Adrenal gland (tissue), 12 donors: ENCODE measurements around the gene THRAP3. TPM values are rescaled to one million over a fixed set of nuclear protein-coding genes. Genes with fewer than 3 reads are reported as not detected.
A peak's percentile ranks its signal among the peaks of the same experiment; 100 is the strongest.

Experiments used
- DNase-seq, 7 donors: peaks; one replicate each; pipeline ENCODE4 v3.0.0-alpha.2; 2019 to 2020
- H3K27ac ChIP-seq, 5 donors: fragments of 200-600 bp; sonication (generic) in 4 of 5; 1 replicate in 3 of 5; 2 replicates in 2 of 5; pipeline versions ENCODE4 v1.5.1 to v1.8.0; 2016 to 2020; ENCODE audit warnings: mild to moderate bottlenecking in 1 of 5
- H3K27me3 ChIP-seq: fragments of 200-600 bp; 2 replicates; pipeline ENCODE4 v1.8.0; 2021
- H3K36me3 ChIP-seq, 2 donors: fragments of 200-600 bp; replicated peaks in 1 of 2; 1 replicate in 1 of 2; 2 replicates in 1 of 2; pipeline versions ENCODE4 v1.5.1 to v1.8.0; 2018 to 2022
- H3K4me1 ChIP-seq, 2 donors: fragments of 200-600 bp; replicated peaks in 1 of 2; 1 replicate in 1 of 2; 2 replicates in 1 of 2; pipeline versions ENCODE4 v1.5.1 to v1.8.0; 2018 to 2021
- H3K4me3 ChIP-seq, 4 donors: fragments of 200-600 bp; sonication (generic) in 3 of 4; one replicate each; pipeline ENCODE4 v1.5.1; 2016 to 2018
- H3K9me3 ChIP-seq, 3 donors: fragments of 200-600 bp; sonication (generic) in 1 of 3; replicated peaks in 1 of 3; 1 replicate in 2 of 3; 2 replicates in 1 of 3; pipeline versions ENCODE4 v1.5.1 to v1.8.0; 2016 to 2021
- POLR2A ChIP-seq, 2 donors: fragments of 450-650 bp; IDR thresholded peaks; one replicate each; pipeline ENCODE4 v1.6.1; 2017; ENCODE audit warnings: antibody characterized with exemption in 2 of 2, mild to moderate bottlenecking in 2 of 2, moderate library complexity in 1 of 2
- WGBS, 4 donors: extraction: QIAGEN DNeasy Blood & Tissue Kit in 2 of 4; methylation state at CpG; one replicate each; pipeline versions ENCODE4 v1.1.5 to v1.1.7; 2013 to 2017; 5-methylcytosine and 5-hydroxymethylcytosine counted together
- intact Hi-C, 2 donors: fragments of 100-400 bp; cut with DNase I; formaldehyde crosslinking; loops; one replicate each; pipeline versions ENCODE4 v1.14.1 to v1.15.0; 2022 to 2023
- polyA plus RNA-seq, 3 donors: library from polyadenylated mRNA; stranded (reverse); fragments of 200-250 nt in 2 of 3; fragments of 350-450 nt in 1 of 3; fragmentation: Illumina TruSeq in 1 of 3; extraction: RNeasy Lipid Tissue Mini Kit (QIAGEN cat#74804) in 1 of 3; gene quantifications; one replicate each; pipeline ENCODE4 v1.2.3, GENCODE V29; 2013 to 2014
- total RNA-seq, 9 donors: library from RNA; depleted of rRNA in 4 of 9; stranded (reverse); fragments of >200 nt in 4 of 9; fragments of 120-200 nt in 1 of 9; fragmentation: NEBNext Ultra II Directional in 1 of 9; extraction: Animal tissue kit (Norgen Biotek cat#: 25700) in 1 of 9; gene quantifications; one replicate each; pipeline versions ENCODE4 v1.1.0 to v1.2.4, GENCODE V29; 2013 to 2023
- TF ChIP-seq, protein P1 (sequence below), 6 experiments: fragments of 450-650 bp in 4 of 6; fragments of 200-600 bp in 2 of 6; sonication (generic) in 1 of 6; IDR thresholded peaks; 1 replicate in 5 of 6; 2 replicates in 1 of 6; pipeline versions ENCODE4 v1.5.1 to v1.8.0; 2016 to 2021; ENCODE audit warnings: antibody characterized with exemption in 6 of 6, mild to moderate bottlenecking in 2 of 6, moderate library complexity in 1 of 6
- donor health status: healthy with polysubstance abuse.
- donor health status: Bipolar disorder and iron deficiency.
- donor health status: DM: yes; HTN: yes; CAD: no.
- donor health status: DM: no; HTN: no; CAD: no.
- donor health status: DM: no; HTN: no; CAD: no.
- donor health status: DM: yes; HTN: yes; CAD: no.

The THRAP3 gene
- total and polyA plus RNA-seq, 12 donors = 34.4 to 120 (median 83.2) TPM

DNA sequence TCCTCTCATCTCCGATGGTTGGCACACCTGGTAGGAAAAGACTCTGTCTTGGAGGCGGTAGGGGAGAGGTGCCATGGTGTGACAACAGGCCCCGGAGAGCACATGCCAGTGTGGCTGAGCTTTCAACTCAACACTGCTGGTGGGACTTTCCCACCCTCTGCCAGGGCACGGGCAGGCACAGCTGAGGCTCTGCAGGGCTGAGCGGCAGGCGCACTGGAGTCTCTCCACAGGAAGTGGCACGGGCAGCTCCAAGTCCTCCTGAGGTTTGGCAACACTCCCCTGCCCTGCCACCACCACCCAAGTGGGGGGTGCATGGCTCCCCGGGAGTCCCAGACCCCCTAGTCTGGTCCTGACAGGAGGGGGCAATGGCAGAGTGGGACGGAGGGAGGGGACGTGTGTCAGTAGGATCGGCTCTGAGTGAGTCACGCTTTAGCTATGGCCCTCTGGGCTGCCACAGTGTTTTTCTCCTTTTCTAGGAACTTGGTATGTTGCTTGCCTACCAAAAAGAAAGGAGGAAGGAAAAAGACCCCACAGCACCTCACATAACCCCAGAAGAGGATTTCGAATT, 126.5 kb downstream of the THRAP3 start:
- Histone ChIP-seq H3K27me3 (no peaks in the 10 kb centered on the region), H3K27ac (peak overlapping the region in 2 of 5 donors; percentile 54 to 67), H3K9me3 (no peaks in the 10 kb centered on the region), H3K36me3 (peaks cover 0 to 52% of the 10 kb centered on the region in 2 donors), H3K4me1 (peaks cover 0 to 28% of the 10 kb centered on the region in 2 donors), H3K4me3 (no peak overlapping the region)
- TF ChIP-seq, protein P1, sequence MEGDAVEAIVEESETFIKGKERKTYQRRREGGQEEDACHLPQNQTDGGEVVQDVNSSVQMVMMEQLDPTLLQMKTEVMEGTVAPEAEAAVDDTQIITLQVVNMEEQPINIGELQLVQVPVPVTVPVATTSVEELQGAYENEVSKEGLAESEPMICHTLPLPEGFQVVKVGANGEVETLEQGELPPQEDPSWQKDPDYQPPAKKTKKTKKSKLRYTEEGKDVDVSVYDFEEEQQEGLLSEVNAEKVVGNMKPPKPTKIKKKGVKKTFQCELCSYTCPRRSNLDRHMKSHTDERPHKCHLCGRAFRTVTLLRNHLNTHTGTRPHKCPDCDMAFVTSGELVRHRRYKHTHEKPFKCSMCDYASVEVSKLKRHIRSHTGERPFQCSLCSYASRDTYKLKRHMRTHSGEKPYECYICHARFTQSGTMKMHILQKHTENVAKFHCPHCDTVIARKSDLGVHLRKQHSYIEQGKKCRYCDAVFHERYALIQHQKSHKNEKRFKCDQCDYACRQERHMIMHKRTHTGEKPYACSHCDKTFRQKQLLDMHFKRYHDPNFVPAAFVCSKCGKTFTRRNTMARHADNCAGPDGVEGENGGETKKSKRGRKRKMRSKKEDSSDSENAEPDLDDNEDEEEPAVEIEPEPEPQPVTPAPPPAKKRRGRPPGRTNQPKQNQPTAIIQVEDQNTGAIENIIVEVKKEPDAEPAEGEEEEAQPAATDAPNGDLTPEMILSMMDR (IDR thresholded peaks at IDR 0.05) = no peak
- TF ChIP-seq POLR2A (IDR thresholded peaks at IDR 0.05) = no peak
- WGBS, 4 donors = 54 to 79% (median 64%) methylated on average over 5 to 13 of the region's 13 CpGs
- intact Hi-C loops = no loop called here
- no peak for DNase-seq

DNA sequence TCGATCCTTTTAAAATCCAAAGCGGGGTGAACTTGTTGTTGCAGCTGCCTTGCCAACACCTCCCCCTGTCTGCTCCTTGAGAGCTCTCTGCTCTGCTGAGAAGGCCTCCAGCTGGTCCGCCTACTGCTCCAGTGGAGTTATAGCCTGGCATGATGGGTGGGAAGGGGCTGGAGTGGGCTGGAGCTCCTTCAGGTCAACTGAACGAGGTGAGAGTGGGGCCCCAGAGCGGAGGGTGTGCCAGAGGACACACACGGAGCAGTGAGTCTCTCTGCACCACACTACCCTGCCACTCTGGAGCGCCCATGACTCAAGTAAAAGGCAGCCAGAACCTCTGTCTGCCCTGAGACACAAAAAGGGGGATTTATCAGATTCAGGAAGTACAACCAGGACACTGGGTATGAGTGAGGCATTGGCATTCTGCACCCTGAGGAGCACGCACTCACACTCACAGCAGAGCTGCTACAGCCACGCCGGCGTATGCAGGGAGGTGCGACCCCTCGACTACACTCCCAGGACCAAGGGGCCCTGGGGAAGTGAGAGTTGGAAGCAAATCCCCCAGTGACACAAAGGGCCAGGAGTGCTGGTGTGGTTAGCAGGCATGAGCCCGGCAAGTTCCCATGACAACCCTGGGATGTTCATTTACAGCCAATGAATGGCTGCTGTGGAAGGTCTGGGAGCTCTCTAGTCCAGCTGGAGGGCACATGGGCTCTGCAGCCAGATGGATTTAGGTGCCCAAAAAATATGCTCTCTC, 127.2 kb downstream of the THRAP3 start:
- TF ChIP-seq, protein P1 (IDR thresholded peaks at IDR 0.05) = no peak
- no peak for TF ChIP-seq POLR2A (IDR thresholded peaks at IDR 0.05)
- Histone ChIP-seq H3K9me3 (no peaks in the 10 kb centered on the region), H3K4me3 (no peak overlapping the region), H3K36me3 (peaks cover 0 to 49% of the 10 kb centered on the region in 2 donors), H3K27me3 (no peaks in the 10 kb centered on the region), H3K27ac (peak overlapping the region in 2 of 5 donors; percentile 54 to 67), H3K4me1 (peaks cover 0 to 28% of the 10 kb centered on the region in 2 donors)
- no peak for DNase-seq
- 73 to 81% (median 77%) methylated on average over 13 to 14 of the region's 14 CpGs for WGBS, 4 donors
- intact Hi-C loops = no loop called here

GRCh38 chr1:36352125-36352909, 128.1 kb downstream of the THRAP3 start:
- H3K27ac ChIP-seq = peak overlapping the region in 2 of 5 donors; percentile 54 to 67
- no peaks in the 10 kb centered on the region for H3K27me3 ChIP-seq
- DNase-seq = no peak
- no peak overlapping the region for H3K4me3 ChIP-seq
- H3K36me3 ChIP-seq = peaks cover 0 to 40% of the 10 kb centered on the region in 2 donors
- H3K4me1 ChIP-seq = peaks cover 0 to 28% of the 10 kb centered on the region in 2 donors
- intact Hi-C loops = no loop called here
- 81 to 85% (median 82%) methylated on average over 8 to 13 of the region's 13 CpGs for WGBS, 4 donors
- TF ChIP-seq POLR2A (IDR thresholded peaks at IDR 0.05) = no peak
- TF ChIP-seq, protein P1 (IDR thresholded peaks at IDR 0.05) = no peak
- H3K9me3 ChIP-seq = no peaks in the 10 kb centered on the region
